ENCODE results near the gene PARP14. TPM values are rescaled to one million over a fixed set of nuclear protein-coding genes. Genes with fewer than 3 reads are reported as not detected.

The PARP14 gene
- total RNA-seq, 1 experiment from 2014 or later, result 23.8 TPM

DNA sequence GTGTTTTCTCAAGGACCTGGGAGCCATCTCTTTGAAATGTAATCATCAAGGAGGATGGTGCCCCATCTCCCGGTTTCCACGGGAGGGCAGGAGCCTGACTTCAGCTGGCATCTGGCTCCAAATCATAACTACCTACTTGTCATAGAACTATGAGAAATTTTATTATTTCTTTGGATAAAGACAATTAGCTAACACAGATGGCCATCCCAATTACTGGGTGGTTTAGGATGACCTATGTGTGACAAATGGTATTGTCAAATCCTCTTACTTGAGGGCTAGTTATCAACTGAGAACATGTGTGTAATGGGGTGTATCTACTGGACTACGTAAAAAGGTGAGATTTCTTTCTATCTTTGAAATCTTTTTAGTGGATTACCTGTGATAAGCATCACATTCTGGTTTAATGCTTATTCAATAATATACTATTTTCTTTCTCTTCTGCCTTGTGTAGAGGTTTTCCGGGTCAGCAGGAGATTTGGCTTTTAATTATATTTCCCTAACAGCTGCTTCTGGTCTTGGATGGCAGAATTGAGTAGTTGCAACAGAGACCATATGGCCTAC is 15.3 kb upstream of the PARP14 start:
- Histone ChIP-seq H3K4me1 (peaks cover 8% of the 10 kb centered on the region), H3K4me3 (ENCODE audit: low read depth, low read length) (no peak overlapping the region), H3K36me3 (ENCODE audit: control insufficient read depth, insufficient read depth, low read length) (no peaks in the 10 kb centered on the region), H3K9me3 (no peaks in the 10 kb centered on the region), H3K27me3 (replicated peaks; ENCODE audit: control insufficient read depth, insufficient read depth, low read length) (no peaks in the 10 kb centered on the region)
- H3K4me3 Mint-ChIP-seq (ENCODE audit: unreplicated experiment), result no peak overlapping the region
- TF ChIP-seq, protein P1, sequence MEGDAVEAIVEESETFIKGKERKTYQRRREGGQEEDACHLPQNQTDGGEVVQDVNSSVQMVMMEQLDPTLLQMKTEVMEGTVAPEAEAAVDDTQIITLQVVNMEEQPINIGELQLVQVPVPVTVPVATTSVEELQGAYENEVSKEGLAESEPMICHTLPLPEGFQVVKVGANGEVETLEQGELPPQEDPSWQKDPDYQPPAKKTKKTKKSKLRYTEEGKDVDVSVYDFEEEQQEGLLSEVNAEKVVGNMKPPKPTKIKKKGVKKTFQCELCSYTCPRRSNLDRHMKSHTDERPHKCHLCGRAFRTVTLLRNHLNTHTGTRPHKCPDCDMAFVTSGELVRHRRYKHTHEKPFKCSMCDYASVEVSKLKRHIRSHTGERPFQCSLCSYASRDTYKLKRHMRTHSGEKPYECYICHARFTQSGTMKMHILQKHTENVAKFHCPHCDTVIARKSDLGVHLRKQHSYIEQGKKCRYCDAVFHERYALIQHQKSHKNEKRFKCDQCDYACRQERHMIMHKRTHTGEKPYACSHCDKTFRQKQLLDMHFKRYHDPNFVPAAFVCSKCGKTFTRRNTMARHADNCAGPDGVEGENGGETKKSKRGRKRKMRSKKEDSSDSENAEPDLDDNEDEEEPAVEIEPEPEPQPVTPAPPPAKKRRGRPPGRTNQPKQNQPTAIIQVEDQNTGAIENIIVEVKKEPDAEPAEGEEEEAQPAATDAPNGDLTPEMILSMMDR (IDR thresholded peaks at IDR 0.05; ENCODE audit: insufficient read depth in 1 of 2, low read depth in 1 of 2, low read length in 1 of 2, severe bottlenecking in 1 of 2, unreplicated experiment in 1 of 2), result no peak
- DNase-seq, result no peak
- H3K27me3 Mint-ChIP-seq (ENCODE audit: insufficient read depth, unreplicated experiment), result no peaks in the 10 kb centered on the region
- CTCF ChIA-PET, result no interaction called here
- POLR2A ChIA-PET, result no interaction called here
- no peaks in the 10 kb centered on the region for H3K4me1 Mint-ChIP-seq (ENCODE audit: low read depth, unreplicated experiment)
- H3K36me3 Mint-ChIP-seq (ENCODE audit: insufficient read depth, unreplicated experiment), result peaks cover 6% of the 10 kb centered on the region
- intact Hi-C loops (cut with micrococcal nuclease; ENCODE audit: unreplicated experiment), result no loop called here
- no peak overlapping the region for H3K27ac Mint-ChIP-seq (ENCODE audit: unreplicated experiment)
- peaks cover 20% of the 10 kb centered on the region for H3K9me3 Mint-ChIP-seq (ENCODE audit: unreplicated experiment)
- BruUV-seq (replicated peaks), result no TSS peak

DNA sequence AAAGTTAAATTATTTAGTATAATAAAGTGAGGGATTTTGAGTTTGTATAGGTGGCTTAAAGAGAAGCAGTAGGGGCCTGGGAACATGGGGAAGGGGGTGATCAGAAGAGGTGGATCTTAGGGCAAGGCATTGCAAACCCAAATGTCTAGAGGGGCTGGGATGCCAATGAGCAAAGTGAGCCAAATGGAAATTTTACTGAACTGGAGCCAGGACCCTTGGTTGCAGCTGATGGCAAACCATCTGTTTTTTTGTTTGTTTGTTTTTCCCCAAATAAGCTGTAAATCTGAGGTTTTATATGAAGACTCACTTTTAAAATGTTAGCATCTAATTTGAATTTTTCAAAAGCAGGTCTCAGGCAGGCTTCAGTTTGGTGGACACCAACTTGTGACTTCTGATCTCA is 14.8 kb upstream of the PARP14 start:
- POLR2A ChIA-PET, result interaction anchor here (0.6 kb wide), 1 partner anchor 14 kb away, joined by 4 read pairs; no protein-coding TSS in a partner anchor
- no peaks in the 10 kb centered on the region for H3K27me3 Mint-ChIP-seq (ENCODE audit: insufficient read depth, unreplicated experiment)
- CTCF ChIA-PET, result no interaction called here

DNA sequence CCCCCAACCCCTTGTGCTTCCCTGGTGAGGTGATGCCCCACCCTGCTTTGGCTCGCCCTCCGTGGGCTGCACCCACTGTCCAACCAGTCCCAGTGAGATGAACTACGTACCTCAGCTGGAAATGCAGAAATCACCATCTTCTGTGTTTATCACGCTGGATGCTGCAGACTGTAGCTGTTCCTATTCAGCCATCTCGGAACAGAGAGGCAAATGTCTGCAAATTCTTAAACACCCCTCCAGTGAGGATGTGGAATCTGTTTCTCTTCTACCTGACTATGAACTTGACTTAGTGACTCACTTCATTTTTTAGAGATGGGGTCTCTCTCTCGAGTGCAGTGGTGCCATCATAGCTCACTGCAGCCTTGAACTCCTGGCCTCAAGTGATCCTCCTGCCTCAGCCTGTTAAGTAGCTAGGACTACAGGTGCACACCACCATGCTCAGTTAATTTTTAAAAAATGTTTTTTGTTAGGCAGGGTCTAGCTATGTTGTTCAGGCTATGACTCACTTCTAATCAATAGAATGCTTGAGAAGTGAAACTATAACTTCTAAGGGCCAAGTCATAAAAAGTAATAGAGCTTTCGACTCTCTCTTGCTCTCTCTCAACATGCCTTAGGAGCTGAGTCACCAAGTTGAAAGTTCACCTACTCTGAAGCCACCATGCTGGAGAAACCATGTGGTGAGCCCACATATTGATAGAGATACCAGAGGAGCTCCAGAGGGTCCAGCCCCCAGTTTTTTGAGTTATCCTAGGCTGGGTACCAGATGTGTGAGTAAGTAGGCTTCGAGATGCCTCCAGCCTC is 11.5 kb upstream of the PARP14 start:
- no peak overlapping the region for H3K4me3 ChIP-seq (ENCODE audit: low read depth, low read length)

More for the DNA sequence above, 14.8 kb upstream of the PARP14 start:
- Histone ChIP-seq H3K4me1 (peaks cover 8% of the 10 kb centered on the region), H3K9me3 (no peaks in the 10 kb centered on the region), H3K27me3 (replicated peaks; ENCODE audit: control insufficient read depth, insufficient read depth, low read length) (no peaks in the 10 kb centered on the region), H3K36me3 (ENCODE audit: control insufficient read depth, insufficient read depth, low read length) (no peaks in the 10 kb centered on the region), H3K4me3 (ENCODE audit: low read depth, low read length) (no peak overlapping the region)
- Mint-ChIP-seq H3K27ac (ENCODE audit: unreplicated experiment) (no peak overlapping the region), H3K36me3 (ENCODE audit: insufficient read depth, unreplicated experiment) (peaks cover 6% of the 10 kb centered on the region), H3K9me3 (ENCODE audit: unreplicated experiment) (peaks cover 15% of the 10 kb centered on the region), H3K4me3 (ENCODE audit: unreplicated experiment) (no peak overlapping the region), H3K4me1 (ENCODE audit: low read depth, unreplicated experiment) (no peaks in the 10 kb centered on the region)
- TF ChIP-seq, protein P1 (IDR thresholded peaks at IDR 0.05; ENCODE audit: insufficient read depth in 1 of 2, low read depth in 1 of 2, low read length in 1 of 2, severe bottlenecking in 1 of 2, unreplicated experiment in 1 of 2), result no peak
- intact Hi-C loops (cut with micrococcal nuclease; ENCODE audit: unreplicated experiment), result no loop called here
- DNase-seq, result no peak
- BruUV-seq (replicated peaks), result no TSS peak

More for the DNA sequence above, 11.5 kb upstream of the PARP14 start:
- CTCF ChIA-PET, result interaction anchor here (1.3 kb wide), 1 partner anchor 10 kb away, joined by 8 read pairs; no protein-coding TSS in a partner anchor
- Mint-ChIP-seq H3K27ac (ENCODE audit: unreplicated experiment) (peak overlapping the region; percentile 86), H3K27me3 (ENCODE audit: insufficient read depth, unreplicated experiment) (no peaks in the 10 kb centered on the region), H3K36me3 (ENCODE audit: insufficient read depth, unreplicated experiment) (peaks cover 6% of the 10 kb centered on the region), H3K4me3 (ENCODE audit: unreplicated experiment) (peak overlapping the region; percentile 29), H3K9me3 (ENCODE audit: unreplicated experiment) (peaks cover 8% of the 10 kb centered on the region), H3K4me1 (ENCODE audit: low read depth, unreplicated experiment) (no peaks in the 10 kb centered on the region)
- Histone ChIP-seq H3K4me1 (peaks cover 8% of the 10 kb centered on the region), H3K9me3 (no peaks in the 10 kb centered on the region), H3K27me3 (replicated peaks; ENCODE audit: control insufficient read depth, insufficient read depth, low read length) (no peaks in the 10 kb centered on the region), H3K36me3 (ENCODE audit: control insufficient read depth, insufficient read depth, low read length) (no peaks in the 10 kb centered on the region)
- POLR2A ChIA-PET, result no interaction called here
- TF ChIP-seq, protein P1 (IDR thresholded peaks at IDR 0.05; ENCODE audit: insufficient read depth in 1 of 2, low read depth in 1 of 2, low read length in 1 of 2, severe bottlenecking in 1 of 2, unreplicated experiment in 1 of 2), result no peak
- DNase-seq, result peak; percentile 44 to 57
- intact Hi-C loops (cut with micrococcal nuclease; ENCODE audit: unreplicated experiment), result no loop called here
- BruUV-seq (replicated peaks), result no TSS peak

All from Caco-2 (cell line).